Measurements from ENCODE around the gene AGL.
"Not testable (repeated sequence)": the region's sequence is repeated elsewhere in the genome, so short reads cannot be mapped to it uniquely, and the experiment has no call there.

The AGL gene

DNA sequence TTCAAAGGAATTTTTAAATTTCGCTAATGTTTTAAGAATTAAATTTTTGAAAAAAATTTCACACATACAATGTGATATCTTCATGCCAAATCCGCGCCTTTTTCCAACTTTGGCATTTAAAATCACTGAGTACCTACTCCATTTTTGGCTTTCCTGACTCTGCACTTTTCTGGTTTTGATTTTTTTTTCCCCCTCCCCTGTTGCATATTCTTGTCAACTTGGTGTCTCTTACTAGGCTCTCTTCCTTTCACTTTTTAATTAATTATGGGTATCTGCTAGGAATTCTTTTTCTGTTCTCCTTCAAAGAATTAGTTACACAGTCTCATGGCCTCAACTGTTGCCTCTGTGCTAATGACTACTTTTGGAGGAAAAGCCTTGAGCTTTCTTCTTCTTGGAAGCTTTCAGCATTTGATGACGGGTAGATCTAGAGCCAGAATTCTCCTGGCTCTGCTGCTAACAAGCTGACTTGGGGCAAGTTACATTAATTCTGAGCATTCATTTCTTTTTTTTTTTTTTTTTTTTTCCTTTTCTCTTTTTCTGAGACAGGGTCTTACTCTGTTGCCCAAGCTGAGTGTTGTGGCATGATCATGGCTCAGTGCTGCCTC, 1.8 kb downstream of the AGL start:
- no peak for DNase-seq

DNA sequence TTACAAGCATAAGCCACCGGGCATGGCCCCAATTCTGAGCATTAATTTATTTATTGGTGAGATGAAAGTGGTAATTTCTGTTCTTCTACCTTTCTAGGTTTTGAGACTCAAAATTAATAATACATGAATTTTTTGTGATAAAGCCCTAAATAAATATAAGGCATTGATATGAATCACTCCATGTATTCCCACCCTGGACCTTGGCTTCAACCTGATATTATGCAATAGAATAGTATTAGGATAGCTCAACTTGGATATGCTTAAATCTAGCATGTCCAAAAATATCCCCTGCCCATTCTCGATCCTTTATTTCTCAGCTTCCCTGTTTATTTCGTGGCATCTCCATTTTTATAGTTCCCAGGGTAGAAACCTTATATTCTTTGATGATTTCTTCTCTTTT, 2.5 kb downstream of the AGL start:
- DNase-seq, result no peak

DNA sequence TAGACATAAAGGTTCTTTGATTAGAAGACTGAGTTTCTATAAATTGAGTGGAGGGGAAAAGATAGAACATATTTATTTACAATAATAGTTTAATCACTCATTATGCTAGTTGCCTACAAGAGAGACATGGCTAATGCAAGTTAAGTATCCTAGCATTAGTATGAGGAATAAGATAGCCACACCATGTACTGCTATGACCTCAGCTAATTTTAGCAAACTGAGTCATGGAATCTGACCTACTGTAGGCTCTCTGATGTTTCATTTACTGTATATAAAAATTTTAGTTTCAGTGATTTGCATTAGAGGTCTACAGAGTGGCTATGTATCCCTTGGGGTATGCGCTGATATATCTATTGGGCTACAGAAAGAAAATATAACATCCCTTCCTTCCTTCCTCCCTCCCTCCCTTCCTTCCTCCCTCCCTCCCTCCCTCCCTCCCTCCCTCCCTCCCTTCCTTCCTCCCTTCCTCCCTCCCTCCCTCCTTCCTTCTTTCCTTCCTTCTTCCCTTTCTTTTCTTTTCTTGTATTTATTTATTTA, 5.8 kb downstream of the AGL start:
- DNase-seq, result no peak

DNA sequence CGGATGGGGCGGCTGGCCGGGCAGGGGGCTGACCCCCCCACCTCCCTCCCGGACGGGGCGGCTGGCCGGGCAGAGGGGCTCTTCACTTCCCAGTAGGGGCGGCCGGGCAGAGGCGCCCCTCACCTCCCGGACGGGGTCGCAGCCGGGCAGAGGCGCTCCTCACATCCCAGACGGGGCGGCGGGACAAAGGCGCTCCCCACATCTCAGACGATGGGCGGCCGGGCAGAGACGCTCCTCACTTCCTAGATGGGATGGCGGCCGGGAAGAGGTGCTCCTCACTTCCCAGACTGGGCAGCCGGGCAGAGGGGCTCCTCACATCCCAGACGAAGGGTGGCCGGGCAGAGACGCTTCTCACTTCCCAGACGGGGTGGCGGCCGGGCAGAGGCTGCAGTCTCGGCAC, 6.9 kb downstream of the AGL start:
- not testable (repeated sequence) for DNase-seq

DNA sequence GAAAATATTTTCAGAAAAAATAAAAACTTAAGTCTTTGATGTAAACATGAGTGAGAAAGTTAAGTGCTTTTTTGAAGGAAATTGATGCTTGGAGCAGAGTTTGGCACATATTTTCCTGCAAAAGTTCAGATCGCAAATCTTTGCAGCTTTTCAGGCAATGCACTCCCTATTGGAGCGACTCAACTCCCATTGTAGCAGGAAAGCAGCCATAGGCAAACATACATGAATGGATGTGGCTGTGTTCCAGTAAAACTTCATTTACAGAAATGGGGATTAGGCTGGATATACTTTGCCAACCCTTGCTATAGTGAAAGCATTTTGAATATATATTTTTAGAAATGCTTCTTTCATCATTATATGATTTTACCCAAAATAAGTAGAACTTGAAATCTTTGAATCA, 8.1 kb downstream of the AGL start:
- no peak for DNase-seq

DNA sequence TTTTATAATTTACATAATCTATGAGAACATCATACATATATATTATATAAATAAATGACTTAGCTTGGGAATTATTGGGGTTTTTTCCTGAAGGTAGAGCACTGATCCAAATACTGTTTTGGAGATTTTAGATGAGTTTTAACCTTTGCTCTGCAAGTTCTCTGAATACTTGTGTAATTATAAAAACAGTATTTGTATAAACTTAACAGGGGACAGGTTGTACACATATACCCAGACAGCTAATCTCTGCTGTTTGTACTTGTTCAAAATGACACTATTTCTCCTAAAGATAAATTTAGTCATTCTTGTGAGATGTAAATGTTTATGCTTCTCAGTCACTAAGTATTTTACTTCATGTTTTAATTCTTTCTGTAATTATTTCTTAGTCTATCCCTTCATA, 8.7 kb downstream of the AGL start:
- DNase-seq, result no peak

DNA sequence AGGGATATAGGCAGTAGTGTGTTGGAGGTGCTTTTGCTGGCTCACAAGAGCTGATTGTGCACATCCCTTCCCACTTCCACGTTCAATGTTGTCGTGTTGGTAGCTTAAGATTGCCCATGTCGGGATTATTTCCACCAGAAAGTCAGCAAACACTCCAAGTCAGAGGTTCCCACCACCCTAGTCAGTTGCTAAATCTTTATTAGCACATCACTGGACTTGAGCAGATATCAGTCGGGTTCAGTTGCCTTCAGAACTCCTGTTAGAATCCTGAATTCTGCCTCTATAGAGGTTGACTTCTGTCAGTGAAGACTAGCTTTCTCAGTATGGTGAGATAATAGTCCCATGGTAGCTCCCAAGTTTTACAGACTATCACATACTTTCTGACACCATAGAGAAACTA, 10.5 kb downstream of the AGL start:
- DNase-seq, result no peak

DNA sequence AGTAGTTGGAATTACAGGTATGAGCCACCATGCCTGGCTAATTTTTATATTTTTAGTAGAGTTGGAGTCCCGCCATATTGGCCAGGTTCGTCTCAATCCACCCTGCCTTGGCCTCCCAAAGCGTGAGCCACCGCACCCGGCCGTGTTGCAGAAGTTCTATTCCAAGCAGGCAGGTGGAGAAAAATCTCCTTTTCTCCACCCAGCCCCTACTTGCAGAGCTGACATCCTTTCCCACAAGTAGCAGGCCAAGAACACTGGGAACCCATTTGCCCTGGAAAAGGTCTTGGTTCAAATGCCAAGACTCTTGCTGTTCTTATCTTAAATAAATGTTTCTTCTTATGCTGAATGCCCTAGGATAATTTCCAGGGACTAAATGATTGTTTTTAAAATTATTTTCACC, 17.5 kb downstream of the AGL start:
- no peak for DNase-seq

DNA sequence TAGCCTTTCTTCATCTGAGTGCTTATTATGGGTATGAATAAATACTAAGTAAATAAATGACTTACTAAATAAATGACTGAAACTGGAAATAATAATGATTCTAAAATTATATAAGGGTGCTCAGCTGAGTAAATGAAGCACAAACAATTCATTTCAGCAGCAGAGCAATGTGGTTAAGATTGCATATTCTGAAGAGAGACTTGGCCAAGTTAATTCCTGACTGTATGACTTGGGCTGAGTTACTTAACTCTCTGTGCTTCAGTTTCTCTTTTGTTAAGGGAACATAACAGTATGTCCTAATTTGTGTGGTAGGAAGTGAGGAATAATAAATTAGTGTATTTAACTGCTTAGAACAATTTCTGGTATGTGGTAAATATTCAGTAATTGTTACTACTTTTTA, 19.1 kb downstream of the AGL start:
- no peak for DNase-seq

DNA sequence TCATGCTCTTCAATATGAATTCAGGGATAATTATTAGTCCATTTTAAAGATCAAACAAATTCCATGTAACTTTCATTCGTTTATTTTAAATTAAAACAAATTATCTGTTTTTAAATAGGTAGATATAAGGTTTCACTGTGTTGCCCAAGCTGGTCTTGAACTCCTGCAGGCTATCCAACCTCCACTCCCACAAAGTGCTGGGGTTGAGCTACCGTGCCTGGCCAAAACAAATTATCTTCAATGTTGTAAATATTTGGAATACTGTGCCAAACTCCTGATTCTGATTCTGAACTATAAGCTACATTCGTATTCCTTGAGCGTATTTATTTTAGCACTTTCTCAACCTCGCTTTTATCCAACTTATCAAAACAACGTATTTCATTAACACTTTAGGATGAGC, 19.6 kb downstream of the AGL start:
- DNase-seq, result no peak

DNA sequence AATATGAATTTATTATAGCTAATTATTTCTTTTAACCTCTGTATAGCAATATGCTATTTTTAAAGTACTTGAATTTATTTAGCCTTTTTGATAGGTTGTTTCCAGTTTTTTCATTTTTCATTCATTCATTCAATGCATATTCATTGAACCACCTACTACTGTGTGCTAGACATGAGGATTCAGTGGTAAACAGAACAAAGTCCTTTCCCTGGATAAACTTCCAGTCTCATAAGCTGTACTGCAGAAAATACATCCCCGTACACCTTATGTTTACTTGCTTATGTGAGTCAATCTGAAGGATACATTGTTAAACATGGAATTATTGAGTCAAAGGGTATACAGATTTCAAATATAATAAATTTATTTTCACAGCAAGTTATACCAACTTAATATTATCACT, 21.9 kb downstream of the AGL start:
- DNase-seq, result no peak

DNA sequence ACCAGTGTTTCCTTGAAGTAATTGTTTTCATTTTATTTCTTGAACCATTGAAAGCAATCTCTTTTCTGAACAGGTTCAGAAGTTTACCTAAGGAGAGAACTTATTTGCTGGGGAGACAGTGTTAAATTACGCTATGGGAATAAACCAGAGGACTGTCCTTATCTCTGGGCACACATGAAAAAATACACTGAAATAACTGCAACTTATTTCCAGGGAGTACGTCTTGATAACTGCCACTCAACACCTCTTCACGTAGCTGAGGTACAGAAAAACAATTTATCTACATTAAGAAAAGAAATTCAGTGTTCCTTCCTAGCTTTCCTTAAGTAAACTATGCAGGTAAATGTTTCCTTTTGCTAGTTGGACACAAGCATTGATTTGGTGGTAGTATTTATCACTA, 27.4 kb downstream of the AGL start:
- no peak for DNase-seq

DNA sequence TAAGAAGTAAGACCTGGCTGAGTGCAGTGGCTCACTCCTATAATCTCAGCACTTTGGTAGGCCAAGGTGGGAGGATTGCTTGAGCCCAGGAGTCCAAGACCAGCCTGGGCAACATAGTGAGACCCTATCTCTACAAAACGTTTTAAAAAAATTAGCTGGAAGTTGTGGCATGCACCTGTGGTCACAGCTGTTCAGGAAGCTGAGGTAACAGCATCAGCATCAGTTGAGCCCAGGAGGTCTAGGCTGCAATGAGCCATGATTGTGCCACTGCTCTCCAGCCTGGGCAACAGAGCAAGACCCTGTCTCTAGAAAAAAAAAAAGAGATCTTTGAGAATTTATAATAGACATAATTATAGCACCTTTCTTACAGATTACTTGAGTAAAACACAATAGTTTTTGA, 36.0 kb downstream of the AGL start:
- DNase-seq, result no peak

DNA sequence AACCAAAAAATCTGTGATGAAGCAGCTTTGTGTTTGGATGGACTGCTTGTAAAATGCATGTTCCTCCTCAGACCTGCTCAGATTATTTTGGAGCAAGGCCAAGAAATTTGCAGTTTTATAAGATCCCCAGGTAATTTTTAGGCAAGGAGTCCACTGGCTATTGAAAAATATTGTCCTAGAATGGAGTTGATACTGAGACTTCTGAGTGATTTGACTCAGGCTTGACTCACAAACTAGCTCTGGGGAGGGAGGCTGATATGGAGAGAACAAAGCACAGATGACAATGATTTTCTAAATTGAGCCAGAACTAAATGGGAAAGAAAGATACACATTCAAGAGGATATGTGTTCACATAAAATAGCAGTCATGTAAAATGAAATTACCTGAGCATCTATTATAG, 36.7 kb downstream of the AGL start:
- no peak for DNase-seq

DNA sequence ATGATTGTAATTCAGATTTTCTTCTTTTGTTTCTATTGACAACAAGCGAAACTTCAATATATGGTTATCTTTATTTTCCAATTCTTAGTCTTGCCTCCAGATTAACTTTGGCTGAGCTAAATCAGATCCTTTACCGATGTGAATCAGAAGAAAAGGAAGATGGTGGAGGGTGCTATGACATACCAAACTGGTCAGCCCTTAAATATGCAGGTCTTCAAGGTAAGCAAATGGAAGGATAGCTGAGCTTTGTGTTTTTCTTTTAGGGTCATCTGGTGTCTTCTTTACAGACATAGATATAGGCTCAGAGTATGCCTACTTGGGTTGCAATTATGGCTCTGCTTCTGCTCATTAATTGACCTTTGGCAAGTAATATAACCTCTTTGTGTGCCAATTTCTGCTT, 37.7 kb downstream of the AGL start:
- no peak for DNase-seq

DNA sequence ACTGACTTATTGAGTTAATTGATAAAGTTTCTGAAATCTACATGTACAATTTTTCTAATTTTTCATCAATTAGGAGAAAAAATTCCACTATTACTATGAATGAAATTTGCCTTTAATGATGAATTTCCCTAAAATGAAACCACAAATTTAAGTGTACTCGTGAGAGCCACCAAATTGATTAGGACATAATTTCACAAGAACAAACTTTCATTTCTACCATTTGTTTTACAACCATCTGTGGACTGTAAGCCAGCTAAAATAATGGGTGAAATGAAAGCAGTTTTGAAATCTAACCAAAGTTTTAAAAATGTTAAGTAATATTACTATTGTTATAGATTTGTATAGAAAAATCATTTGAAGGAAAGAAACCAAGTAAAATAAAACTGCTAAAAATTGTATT, 41.8 kb downstream of the AGL start:
- DNase-seq, result no peak

DNA sequence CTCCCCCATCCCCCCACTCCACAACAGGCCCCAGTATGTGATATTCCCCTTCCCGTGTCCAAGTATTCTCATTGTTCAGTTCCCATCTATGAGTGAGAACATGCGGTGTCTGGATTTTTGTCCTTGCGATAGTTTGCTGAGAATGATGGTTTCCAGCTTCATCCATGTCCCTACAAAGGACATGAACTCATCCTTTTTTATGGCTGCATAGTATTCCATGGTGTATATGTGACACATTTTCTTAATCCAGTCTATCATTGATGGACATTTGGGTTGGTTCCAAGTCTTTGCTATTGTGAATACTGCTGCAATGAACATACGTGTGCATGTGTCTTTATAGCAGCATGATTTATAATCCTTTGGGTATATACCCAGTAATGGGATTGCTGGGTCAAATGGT, 53.1 kb downstream of the AGL start:
- DNase-seq, result not testable (repeated sequence)

DNA sequence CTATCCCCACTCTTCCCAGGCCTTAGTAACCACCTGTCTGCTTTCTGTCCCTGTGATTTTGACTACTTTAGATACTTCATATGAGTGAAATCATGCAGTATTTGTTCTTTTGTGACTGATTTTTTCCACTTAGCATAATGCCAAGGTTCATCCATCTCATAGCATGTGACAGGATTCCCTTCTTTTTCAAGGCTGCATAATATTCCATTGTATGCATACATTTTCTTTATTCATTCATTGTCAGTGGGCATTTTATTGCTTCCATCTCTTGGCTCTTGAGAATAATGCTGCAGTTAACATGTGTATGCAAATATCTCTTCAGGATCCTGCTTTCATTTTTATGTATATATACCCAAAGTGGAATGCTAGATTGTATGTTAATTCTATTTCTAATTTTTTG, 56.4 kb downstream of the AGL start:
- no peak for DNase-seq

DNA sequence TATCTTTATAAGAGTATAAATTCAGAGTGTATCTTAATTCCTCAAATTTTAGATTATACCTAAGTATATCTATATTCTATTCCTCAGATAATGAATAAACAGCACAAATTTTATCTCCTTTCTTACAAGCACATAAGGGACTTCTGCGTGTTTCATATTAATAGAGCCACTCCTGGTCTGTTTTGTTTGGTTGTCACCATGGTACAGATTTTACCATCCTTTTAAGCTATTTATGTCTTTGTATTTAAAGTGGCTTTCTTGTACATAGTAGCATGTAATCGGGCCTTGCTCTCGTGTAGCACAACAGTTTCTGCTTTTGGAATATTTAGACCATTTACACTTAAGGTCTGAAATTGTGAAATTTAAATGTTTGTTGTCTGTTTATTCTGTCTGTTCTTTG, 67.1 kb downstream of the AGL start:
- no peak for DNase-seq

DNA sequence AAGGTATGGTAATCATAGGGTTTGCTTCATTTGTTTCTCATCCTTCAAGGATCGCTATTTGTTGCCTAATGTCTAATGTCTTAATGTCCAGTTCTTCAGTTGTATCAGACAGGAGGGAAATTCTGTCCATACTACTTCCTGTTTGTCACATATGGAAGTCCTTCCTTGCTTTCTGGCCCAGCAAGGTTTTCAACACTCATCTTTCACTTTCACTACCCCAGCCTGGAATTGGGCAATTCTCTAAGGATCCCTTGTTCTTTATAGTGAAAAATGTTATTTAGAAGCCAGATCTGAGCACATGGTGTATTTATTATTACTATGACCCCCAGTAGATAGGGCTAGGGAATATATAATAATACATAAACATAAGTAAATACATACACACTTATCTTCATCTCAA, 69.1 kb downstream of the AGL start:
- no peak for DNase-seq

DNA sequence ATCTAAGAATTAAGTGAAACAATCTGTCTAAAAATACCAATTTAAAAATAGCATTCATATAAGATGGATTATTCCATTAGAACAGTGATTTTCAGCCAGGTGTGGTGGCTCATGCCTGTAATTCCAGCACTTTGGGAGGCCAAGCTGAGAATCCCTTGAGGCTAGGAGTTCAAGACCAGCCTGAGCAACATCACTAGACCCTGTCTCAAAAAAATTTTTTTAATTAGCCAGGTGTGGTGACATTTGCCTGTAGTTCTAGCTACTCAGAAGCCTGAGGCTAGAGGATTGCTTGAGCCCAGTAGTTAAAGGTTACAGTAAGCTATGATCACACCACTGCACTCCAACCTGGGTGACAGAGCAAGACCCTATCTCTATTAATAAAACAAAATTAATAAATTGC, 84.6 kb downstream of the AGL start:
- DNase-seq, result no peak

DNA sequence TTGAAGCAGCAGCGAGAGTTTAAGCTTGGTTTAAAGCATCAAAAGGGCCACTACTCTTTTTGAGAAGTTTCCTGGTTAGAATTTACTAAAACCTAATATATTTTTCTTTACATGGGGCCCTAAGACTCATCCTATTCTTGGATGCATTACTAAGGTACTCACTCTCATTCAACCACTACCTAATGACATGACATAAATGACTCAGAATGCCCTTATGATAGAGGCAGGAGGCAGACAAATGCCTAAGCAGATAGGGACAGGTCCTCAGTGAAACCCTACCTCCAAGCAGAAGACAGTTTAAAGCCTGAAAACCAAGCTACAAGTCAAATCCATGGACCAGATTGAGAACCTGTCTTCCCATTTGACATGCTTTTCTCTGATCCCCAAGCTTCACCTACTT, 85.4 kb downstream of the AGL start:
- DNase-seq, result no peak

DNA sequence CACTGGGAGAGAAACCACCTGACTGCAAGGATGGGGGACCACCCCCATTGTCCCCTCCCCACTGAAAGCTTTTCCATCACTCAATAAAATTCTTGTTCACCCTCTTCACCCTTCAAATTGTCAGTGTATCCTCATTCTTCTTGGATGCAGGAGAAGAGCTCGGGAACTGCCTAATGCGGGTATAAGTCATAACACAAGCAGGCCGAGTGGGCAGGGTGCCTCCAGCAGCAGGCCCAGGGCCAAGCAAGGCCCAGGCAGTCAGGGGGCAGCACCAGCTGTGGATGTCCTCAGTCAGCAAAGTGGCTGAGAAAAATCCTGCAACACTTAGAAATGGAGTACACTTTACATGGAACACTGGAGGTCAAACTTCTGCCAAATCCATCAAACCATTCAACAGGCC, 85.9 kb downstream of the AGL start:
- no peak for DNase-seq

DNA sequence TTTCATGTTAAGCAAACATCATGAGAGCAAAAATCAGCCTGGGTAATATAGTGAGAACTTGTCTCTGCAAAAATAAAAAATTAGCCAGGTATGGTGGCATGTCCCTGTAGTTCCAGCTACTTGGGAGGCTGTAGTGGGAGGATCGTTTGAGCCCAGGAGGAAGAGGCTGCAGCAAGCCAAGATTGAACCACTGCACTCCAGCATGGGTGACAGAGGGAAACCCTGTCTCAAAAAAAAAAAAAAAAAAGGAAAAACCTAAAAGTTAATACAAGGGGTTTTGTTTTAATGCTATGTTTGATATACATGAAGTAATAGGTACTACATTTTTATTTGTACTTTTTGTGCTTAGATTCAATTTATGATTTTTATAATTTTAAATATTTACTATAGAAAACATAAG, 92.6 kb downstream of the AGL start:
- DNase-seq, result no peak

DNA sequence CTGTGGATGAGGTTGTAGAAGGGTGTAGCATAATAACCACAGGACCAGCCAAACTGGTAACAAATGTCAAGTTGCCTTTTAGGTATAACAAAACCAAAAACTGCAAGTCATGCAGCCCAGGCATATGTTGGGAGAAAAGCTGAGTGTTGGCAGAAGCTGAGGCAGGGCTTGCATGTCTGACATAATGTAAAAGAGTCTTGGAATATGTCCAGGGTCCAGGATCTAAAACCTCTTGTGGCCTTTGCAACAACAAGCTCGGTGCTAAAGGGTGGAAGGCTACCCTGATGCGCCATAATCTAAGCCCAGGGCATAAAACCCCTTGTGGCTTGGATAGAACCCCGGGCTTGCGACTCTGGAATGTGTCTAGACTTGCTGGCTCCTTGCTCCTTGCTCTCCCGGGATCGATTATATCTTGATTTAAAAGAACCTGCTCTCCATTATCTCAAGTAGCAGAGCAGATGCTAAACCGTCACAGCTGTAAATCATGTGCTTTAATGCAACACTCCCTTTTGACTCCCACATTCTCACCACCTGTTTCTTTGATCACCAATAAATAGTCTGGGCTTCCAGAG, 93.1 kb downstream of the AGL start:
- DNase-seq, result no peak

Measured in activated CD4-positive, alpha-beta T cell treated with anti-CD3 and anti-CD28 coated beads, Interleukin-2, amount 50 U/mL, for 1 hour (primary cell).